Stimulated activated naive CD8-positive, alpha-beta T cell treated with anti-CD3 and anti-CD28 coated beads, Interleukin-15, amount 100 ng/mL, for 72 hours (primary cell): ENCODE results near the gene SLC1A5.
"Not testable (repeated sequence)": the region's sequence is repeated elsewhere in the genome, so short reads cannot be mapped to it uniquely, and the experiment has no call there.

ENCODE experiments used
- ATAC-seq: fragments of 150-1000 bp; cut with Tn5 transposase; 2 replicates; pipeline ENCODE4 v1.10.0; 2021; ENCODE audit warnings: mild to moderate bottlenecking, moderate library complexity
- DNase-seq, 2 donors: peaks; one replicate each; pipeline ENCODE4 v3.0.0; 2021 to 2022
- H3K27ac Mint-ChIP-seq, 2 donors: one replicate each; pipeline ENCODE4 v1.8.0; 2022; ENCODE audit warnings: mild to moderate bottlenecking in 2 of 2, mixed read lengths in 2 of 2, moderate library complexity in 2 of 2
- H3K27me3 Mint-ChIP-seq: one replicate; pipeline ENCODE4 v1.8.0; 2022; ENCODE audit warnings: mixed read lengths
- H3K4me1 Mint-ChIP-seq: one replicate; pipeline ENCODE4 v1.8.0; 2022; ENCODE audit warnings: mild to moderate bottlenecking, mixed read lengths
- H3K4me3 Mint-ChIP-seq, 2 donors: one replicate each; pipeline ENCODE4 v1.8.0; 2022; ENCODE audit warnings: mild to moderate bottlenecking in 2 of 2, mixed read lengths in 2 of 2, moderate library complexity in 1 of 2
- H3K9me3 Mint-ChIP-seq, 2 donors: one replicate each; pipeline ENCODE4 v1.8.0; 2022; ENCODE audit warnings: mixed read lengths in 2 of 2

Gene SLC1A5

GRCh38 chr19:46788262-46788967, at the start of gene SLC1A5:
SLC1A5 (minus strand) TSS chr19:46788594; CDS start chr19:46787965, 629 bp downstream.
- no peaks in the 10 kb centered on the region for H3K27me3 Mint-ChIP-seq
- peak; percentile 76 for ATAC-seq
- DNase-seq, result peak; percentile 99
- peaks cover 57% of the 10 kb centered on the region for H3K4me1 Mint-ChIP-seq
- peak within 1 kb of the TSS; percentile 93 to 98 for H3K4me3 Mint-ChIP-seq
- peak within 1 kb of the TSS; percentile 99 for H3K27ac Mint-ChIP-seq
- H3K9me3 Mint-ChIP-seq, result no peaks in the 10 kb centered on the region

DNA sequence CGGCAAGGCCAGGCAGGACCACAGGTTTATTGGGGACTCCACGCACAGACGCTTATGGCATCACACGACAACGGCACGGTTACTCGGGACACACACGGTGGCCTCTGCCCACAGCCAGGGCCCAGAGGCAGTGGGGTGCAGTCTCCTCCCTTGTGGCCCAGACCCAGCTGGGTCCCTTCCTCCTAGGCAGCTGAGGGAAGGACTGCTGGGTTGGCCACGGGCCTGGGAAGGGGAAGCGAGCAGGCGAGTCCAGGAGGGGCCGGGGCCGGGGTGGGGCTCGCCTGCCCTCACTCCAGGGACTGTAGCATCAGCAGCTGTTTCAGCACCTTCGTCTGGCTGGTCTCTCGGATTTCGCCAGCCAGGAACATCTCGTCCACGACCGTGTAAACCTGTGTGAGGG, 49.8 kb upstream of the SLC1A5 start:
- Mint-ChIP-seq H3K4me3 (no peak overlapping the region), H3K9me3 (no peaks in the 10 kb centered on the region), H3K27ac (no peak overlapping the region), H3K27me3 (no peaks in the 10 kb centered on the region), H3K4me1 (no peaks in the 10 kb centered on the region)
- no peak for DNase-seq
- no peak for ATAC-seq

- no peak for ATAC-seq
- Mint-ChIP-seq H3K9me3 (no peaks in the 10 kb centered on the region), H3K27me3 (no peaks in the 10 kb centered on the region), H3K4me3 (no peak overlapping the region), H3K4me1 (no peaks in the 10 kb centered on the region), H3K27ac (no peak overlapping the region)
- no peak for DNase-seq
These were observed 46.6 kb upstream of the SLC1A5 start for GRCh38 chr19:46834984-46835383.

DNA sequence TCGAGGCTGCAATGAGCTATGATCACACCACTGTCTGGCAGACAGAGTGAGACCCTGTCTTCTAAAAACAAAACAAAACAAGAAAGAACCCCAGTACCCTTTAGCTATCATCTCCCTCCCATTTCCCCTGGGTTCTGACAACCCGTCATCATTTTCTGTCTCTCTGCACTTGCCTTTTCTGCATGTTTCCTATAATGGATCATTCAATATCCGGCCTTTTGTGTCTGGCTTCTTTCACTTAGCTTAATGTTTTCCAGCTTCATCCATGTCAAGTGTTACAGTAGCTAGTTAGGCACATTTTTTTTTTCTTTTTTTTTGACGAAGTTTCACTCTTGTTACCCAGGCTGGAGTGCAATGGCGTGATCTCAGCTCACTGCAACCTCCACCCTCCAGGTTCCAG, 45.7 kb upstream of the SLC1A5 start:
- no peak for ATAC-seq
- H3K4me1 Mint-ChIP-seq, result peaks cover 3% of the 10 kb centered on the region
- H3K27ac Mint-ChIP-seq, result no peak overlapping the region
- no peak overlapping the region for H3K4me3 Mint-ChIP-seq
- no peaks in the 10 kb centered on the region for H3K9me3 Mint-ChIP-seq
- no peaks in the 10 kb centered on the region for H3K27me3 Mint-ChIP-seq
- no peak for DNase-seq

GRCh38 chr19:46830864-46831263, 42.5 kb upstream of the SLC1A5 start:
- H3K4me1 Mint-ChIP-seq, result peaks cover 12% of the 10 kb centered on the region
- no peaks in the 10 kb centered on the region for H3K27me3 Mint-ChIP-seq

GRCh38 chr19:46828484-46828883, 40.1 kb upstream of the SLC1A5 start:
- peaks cover 30% of the 10 kb centered on the region for H3K4me1 Mint-ChIP-seq
- ATAC-seq (peak; percentile 75), DNase-seq (peak in 1 of 2 donors; percentile 49)
- H3K9me3 Mint-ChIP-seq, result no peaks in the 10 kb centered on the region
- no peak overlapping the region for H3K4me3 Mint-ChIP-seq
- no peaks in the 10 kb centered on the region for H3K27me3 Mint-ChIP-seq
- H3K27ac Mint-ChIP-seq, result no peak overlapping the region

More at GRCh38 chr19:46830864-46831263, 42.5 kb upstream of the SLC1A5 start:
- Mint-ChIP-seq H3K4me3 (no peak overlapping the region), H3K27ac (no peak overlapping the region), H3K9me3 (no peaks in the 10 kb centered on the region)
- DNase-seq, result no peak
- ATAC-seq, result no peak

GRCh38 chr19:46825731-46826055, 37.3 kb upstream of the SLC1A5 start:
- Mint-ChIP-seq H3K9me3 (no peaks in the 10 kb centered on the region), H3K4me3 (no peak overlapping the region), H3K27ac (no peak overlapping the region), H3K4me1 (peaks cover 48% of the 10 kb centered on the region), H3K27me3 (no peaks in the 10 kb centered on the region)
- no peak for ATAC-seq
- no peak for DNase-seq

DNA sequence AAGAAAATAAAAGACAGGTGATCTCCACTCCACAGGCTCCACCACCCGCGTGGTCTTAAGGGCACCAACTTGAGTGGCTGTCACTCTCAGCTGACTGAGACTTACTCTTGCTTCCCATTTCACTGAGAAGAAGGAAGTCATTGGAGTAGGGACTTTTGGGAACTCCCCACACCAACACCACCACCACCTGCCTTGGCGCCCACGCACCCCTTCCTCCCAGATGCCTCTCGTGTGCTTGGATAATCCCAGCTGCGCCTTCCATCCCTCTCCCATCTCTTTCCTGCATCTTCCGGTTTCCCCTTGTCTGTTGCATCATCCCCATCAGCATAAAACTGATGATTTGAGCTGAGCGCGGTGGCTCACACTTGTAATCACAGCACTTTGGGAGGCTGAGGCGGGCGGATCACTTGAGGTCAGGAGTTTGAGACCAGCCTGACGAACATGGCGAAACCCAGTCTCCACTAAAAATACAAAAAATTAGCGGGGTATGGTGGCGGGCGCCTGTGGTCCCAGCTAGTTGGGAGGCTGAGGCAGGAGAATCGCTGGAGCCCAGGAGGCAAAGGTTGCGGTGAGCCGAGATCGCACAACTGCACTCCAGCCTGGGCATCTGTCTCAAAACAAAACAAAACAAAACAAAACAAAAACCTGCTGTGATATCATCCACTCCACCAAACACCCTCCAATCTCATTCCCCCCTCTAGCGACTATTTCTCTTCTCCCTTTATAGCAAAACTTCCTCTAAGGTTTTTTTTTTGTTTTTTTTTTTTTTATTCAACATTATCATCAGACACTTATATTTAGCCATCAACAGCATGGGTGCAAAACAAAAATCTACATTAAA, 36.7 kb upstream of the SLC1A5 start:
- no peak for DNase-seq
- no peak for ATAC-seq
- Mint-ChIP-seq H3K27me3 (no peaks in the 10 kb centered on the region), H3K4me3 (no peak overlapping the region), H3K9me3 (no peaks in the 10 kb centered on the region), H3K4me1 (peaks cover 54% of the 10 kb centered on the region), H3K27ac (peak overlapping the region; percentile 30 to 74)

- H3K27me3 Mint-ChIP-seq, result no peaks in the 10 kb centered on the region
- no peak for DNase-seq
- H3K4me3 Mint-ChIP-seq, result no peak overlapping the region
- H3K27ac Mint-ChIP-seq, result no peak overlapping the region
- no peak for ATAC-seq
- H3K4me1 Mint-ChIP-seq, result peaks cover 61% of the 10 kb centered on the region
- no peaks in the 10 kb centered on the region for H3K9me3 Mint-ChIP-seq
These were observed 34.7 kb upstream of the SLC1A5 start for GRCh38 chr19:46823049-46823448.

DNA sequence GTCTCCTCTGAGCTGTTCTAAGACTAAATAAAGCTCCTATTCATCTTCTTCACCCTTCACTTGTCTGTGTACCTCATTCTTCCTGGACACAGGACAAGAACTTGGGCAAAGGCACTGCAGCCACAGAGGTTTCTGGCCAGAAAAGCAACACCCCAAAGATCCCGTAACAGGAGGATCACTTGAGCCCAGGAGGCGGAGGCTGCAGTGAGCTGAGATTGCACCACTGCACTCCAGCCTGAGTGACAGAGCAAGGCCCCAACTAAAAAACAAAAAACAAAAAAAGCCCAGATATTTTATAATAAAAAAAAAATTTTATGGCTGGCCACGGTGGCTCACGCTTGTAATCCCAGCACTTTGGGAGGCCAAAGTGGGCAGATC, 34.0 kb upstream of the SLC1A5 start:
- not testable (repeated sequence) for ATAC-seq, H3K27me3 Mint-ChIP-seq, DNase-seq, H3K9me3 Mint-ChIP-seq
- Mint-ChIP-seq H3K4me3 (peak overlapping the region; percentile 50 to 73), H3K4me1 (peaks cover 56% of the 10 kb centered on the region), H3K27ac (peak overlapping the region in 1 of 2 donors; percentile 59)

DNA sequence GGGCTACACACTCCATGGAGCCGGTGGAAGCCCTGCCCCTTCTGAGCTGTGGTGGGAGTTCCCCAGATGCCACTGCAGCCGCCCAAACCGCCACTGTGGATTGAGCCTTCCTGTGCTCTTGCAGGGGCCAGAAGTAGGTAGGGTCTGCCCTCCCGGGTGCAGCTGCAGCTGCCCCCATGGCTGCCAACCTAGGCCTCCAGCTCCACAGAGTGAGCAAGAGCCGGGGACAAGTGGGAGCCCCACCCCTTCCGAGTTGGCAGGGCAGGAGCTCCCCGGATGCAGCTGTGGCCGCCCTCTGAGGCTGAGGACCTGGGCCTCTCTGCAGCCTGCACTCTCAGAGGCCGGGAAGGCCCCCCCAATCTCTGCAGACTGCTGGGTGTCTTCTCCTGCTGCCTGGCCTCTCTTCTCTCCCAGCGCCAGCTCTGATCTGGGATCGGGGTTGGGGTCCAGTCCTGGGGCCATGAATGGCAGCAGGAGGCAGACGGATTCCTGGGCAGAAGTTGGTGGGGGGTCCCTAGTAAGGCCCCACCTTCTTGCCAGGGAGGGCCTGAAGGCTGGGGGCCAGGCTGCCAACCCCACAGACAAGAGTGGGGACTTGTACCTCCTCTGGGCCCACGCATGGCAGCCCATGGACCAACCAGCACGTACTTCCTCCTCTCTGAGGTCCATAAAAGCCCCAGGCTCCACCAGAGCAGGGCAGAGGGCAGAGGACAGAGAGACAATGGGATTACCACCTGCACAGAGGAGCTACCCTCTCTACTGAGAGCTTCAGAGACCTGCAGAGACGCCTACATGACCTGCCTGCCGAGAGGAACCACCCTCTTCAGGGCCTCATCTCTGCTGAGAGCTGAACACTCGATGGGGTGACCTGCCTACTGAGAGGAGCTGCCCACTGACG, 33.4 kb upstream of the SLC1A5 start:
- H3K27me3 Mint-ChIP-seq, result no peaks in the 10 kb centered on the region
- no peaks in the 10 kb centered on the region for H3K9me3 Mint-ChIP-seq
- H3K4me1 Mint-ChIP-seq, result peaks cover 56% of the 10 kb centered on the region
- ATAC-seq, result peak; percentile 92
- H3K4me3 Mint-ChIP-seq, result peak overlapping the region; percentile 50 to 73
- peak overlapping the region in 1 of 2 donors; percentile 59 for H3K27ac Mint-ChIP-seq
- peak; percentile 60 to 69 for DNase-seq

DNA sequence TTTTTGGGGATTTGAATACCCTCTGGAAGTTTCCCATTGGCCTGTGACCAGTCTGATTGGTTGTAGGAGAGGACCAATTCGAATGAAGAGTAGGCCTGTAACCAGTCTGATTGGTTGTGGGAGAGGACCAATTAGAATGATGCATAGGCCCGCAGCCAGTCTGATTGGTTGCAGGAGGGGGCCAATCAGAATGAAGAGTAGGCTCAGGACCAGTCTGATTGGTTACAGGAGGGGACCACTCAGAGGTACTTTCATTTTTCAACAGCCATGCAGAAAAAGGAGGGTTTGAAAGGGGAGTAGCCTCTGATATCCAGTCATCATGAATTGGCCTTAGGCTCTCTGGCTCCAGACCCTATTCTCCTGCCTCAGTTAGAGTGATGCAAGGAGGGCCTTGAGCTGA, 30.4 kb upstream of the SLC1A5 start:
- ATAC-seq (peak; percentile 26), DNase-seq (peak; percentile 5 to 34)
- Mint-ChIP-seq H3K4me3 (peak overlapping the region in 1 of 2 donors; percentile 35), H3K27ac (peak overlapping the region in 1 of 2 donors; percentile 59), H3K27me3 (no peaks in the 10 kb centered on the region), H3K4me1 (peaks cover 39% of the 10 kb centered on the region), H3K9me3 (no peaks in the 10 kb centered on the region)

DNA sequence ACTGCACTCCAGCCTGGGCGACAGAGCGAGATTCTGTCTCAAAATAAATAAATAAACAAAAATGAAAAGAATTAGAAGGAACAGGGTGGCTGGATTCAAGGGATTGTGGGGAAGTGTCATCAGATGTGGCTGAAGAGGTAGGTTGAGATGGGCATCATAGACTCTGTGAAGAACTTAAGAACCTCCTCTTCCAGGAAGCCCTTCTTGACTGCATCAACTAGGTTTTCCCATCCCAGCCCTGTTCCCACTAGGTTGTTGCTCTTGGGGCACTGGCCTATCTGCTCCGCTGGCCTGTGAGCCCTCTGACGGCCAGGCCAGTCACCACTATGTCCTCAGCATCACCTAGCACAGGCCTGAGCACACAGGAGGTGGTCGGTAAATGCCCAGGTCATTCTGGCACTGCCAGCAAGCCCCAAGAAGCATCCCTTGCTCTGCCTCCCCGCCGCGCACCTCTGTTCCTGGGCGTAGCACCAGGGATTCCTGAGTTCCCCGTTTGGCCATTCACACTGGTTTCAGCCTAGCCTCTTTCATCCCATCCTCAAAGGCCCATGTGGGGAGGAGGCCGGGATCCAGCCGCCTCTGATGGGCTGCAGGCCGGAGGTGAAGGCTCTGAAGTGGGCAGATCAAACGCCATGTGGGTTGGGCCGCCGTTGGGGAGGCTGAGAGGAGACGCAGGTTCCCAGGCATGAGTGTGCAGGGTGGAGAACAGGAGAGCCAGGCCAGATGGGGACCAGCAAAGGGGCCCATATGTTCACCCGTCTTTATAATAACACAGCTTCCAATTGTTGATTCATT, 27.6 kb upstream of the SLC1A5 start:
- H3K27ac Mint-ChIP-seq, result no peak overlapping the region
- H3K4me1 Mint-ChIP-seq, result peaks cover 32% of the 10 kb centered on the region
- H3K9me3 Mint-ChIP-seq, result no peaks in the 10 kb centered on the region
- ATAC-seq (no peak), DNase-seq (no peak)
- H3K4me3 Mint-ChIP-seq, result no peak overlapping the region
- H3K27me3 Mint-ChIP-seq, result no peaks in the 10 kb centered on the region

GRCh38 chr19:46813839-46814358, 25.5 kb upstream of the SLC1A5 start:
- Mint-ChIP-seq H3K4me3 (no peak overlapping the region), H3K4me1 (peaks cover 10% of the 10 kb centered on the region), H3K9me3 (no peaks in the 10 kb centered on the region), H3K27ac (no peak overlapping the region), H3K27me3 (no peaks in the 10 kb centered on the region)
- DNase-seq, result no peak
- no peak for ATAC-seq
